SHP77 (cell line): ENCODE results near the gene NPEPPS.
"Not testable (repeated sequence)": the region's sequence is repeated elsewhere in the genome, so short reads cannot be mapped to it uniquely, and the experiment has no call there.

Source experiments
- DNase-seq, 2 experiments: peaks; one replicate each; lab custom pipeline; 2025; lab: John Stamatoyannopoulos, UW

The NPEPPS gene

GRCh38 chr17:47530557-47531232, at the start of gene NPEPPS:
Gene NPEPPS, plus strand, starts transcription at chr17:47531108. Its CDS starts 193 bp downstream, at chr17:47531301.
- peak; percentile 71 to 78 for DNase-seq

GRCh38 chr17:47491841-47492212, 39.1 kb upstream of the NPEPPS start:
- not testable (repeated sequence) for DNase-seq

GRCh38 chr17:47499074-47499473, 31.8 kb upstream of the NPEPPS start:
- DNase-seq = not testable (repeated sequence)

- DNase-seq = not testable (repeated sequence)
Measured at GRCh38 chr17:47499494-47499893, 31.4 kb upstream of the NPEPPS start.

- DNase-seq = peak; percentile 34 to 48
Measured at GRCh38 chr17:47500620-47501019, 30.3 kb upstream of the NPEPPS start.

GRCh38 chr17:47502122-47502731, 28.7 kb upstream of the NPEPPS start:
- peak in 1 of 2 experiments; percentile 28 for DNase-seq

GRCh38 chr17:47502776-47503455, 28.0 kb upstream of the NPEPPS start:
- not testable (repeated sequence) for DNase-seq

GRCh38 chr17:47511701-47512146, 19.2 kb upstream of the NPEPPS start:
- not testable (repeated sequence) for DNase-seq

GRCh38 chr17:47513301-47513700, 17.6 kb upstream of the NPEPPS start:
- DNase-seq = not testable (repeated sequence)

GRCh38 chr17:47518880-47519279, 12.0 kb upstream of the NPEPPS start:
- DNase-seq = not testable (repeated sequence)

GRCh38 chr17:47519365-47519764, 11.5 kb upstream of the NPEPPS start:
- not testable (repeated sequence) for DNase-seq

- DNase-seq = not testable (repeated sequence)
Measured at GRCh38 chr17:47520279-47520678, 10.6 kb upstream of the NPEPPS start.

- not testable (repeated sequence) for DNase-seq
Measured at GRCh38 chr17:47521434-47521833, 9.5 kb upstream of the NPEPPS start.

GRCh38 chr17:47522341-47522740, 8.6 kb upstream of the NPEPPS start:
- DNase-seq = not testable (repeated sequence)

GRCh38 chr17:47531233-47531820, 419 bp downstream of the NPEPPS start:
- not testable (repeated sequence) for DNase-seq

GRCh38 chr17:47539085-47539484, 8.2 kb downstream of the NPEPPS start:
- not testable (repeated sequence) for DNase-seq

- not testable (repeated sequence) for DNase-seq
Measured at GRCh38 chr17:47541676-47542075, 10.8 kb downstream of the NPEPPS start.

GRCh38 chr17:47544327-47544726, 13.4 kb downstream of the NPEPPS start:
- DNase-seq = not testable (repeated sequence)

GRCh38 chr17:47554733-47555132, 23.8 kb downstream of the NPEPPS start:
- not testable (repeated sequence) for DNase-seq

GRCh38 chr17:47556108-47556507, 25.2 kb downstream of the NPEPPS start:
- not testable (repeated sequence) for DNase-seq

GRCh38 chr17:47560517-47561043, 29.7 kb downstream of the NPEPPS start:
- DNase-seq = not testable (repeated sequence)
